Glomerular visceral epithelial cell (primary cell): ENCODE data around the gene SNRPD3.

ENCODE experiments used
- DNase-seq: peaks from one replicate; pipeline ENCODE4 v3.0.0-alpha.2; 2016; ENCODE audit errors: extremely low spot score

Gene SNRPD3

DNA sequence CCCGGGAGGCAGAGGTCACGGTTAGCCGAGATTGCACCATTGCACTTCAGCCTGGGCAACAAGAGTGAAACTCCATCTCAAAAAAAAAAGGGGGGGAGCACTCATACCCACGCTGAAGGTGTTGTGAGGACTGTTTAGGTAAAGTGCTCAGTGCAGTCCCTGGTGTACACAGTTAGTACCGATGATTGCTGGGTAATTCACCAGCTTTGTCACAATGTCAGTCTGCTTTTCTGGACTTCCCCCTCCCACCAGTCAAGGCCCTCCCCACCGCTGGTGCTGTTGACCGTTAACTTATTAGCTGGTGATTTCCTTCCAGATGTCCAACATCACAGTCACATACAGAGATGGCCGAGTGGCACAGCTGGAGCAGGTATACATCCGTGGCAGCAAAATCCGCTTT, 11.9 kb downstream of the SNRPD3 start:
- no peak for DNase-seq

DNA sequence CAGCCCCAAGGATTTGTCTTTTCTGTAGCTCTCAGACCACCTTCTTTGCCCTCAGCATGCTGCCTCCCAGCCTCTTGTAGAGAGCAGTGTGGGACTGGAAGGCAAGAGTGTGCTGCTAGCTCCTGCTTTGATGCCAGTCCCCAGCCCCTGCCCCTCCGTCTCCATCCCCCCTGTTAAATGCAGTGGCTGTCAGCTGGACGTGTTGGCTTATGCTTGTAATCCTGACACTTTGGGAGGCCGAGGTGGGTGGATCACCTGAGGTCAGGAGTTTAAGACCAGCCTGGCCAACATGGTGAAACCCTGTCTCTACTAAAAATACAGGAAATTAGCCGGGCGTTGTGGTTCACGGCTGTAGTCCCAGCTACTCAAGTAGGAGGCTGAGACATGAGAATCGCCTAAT, 15.5 kb downstream of the SNRPD3 start:
- no peak for DNase-seq

DNA sequence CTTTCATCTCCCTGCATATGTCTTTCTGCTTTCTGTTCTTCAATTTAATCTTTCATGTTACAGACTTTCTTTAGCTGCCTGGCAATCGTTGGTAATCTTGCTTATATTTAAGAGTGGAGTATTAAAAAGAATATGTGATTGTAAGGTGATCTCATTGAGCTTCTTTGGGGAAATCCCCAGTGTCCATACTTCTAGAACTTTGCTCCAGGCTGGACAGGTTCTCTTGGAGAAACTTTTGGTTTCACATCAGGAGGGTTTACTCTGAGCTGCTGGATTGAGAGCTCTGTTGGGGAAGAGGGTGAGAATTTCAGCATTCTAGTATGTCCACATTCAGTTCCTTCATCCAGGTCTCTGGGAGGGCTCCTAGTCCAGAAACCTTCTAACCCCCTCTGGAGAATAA, 21.0 kb downstream of the SNRPD3 start:
- DNase-seq = no peak

DNA sequence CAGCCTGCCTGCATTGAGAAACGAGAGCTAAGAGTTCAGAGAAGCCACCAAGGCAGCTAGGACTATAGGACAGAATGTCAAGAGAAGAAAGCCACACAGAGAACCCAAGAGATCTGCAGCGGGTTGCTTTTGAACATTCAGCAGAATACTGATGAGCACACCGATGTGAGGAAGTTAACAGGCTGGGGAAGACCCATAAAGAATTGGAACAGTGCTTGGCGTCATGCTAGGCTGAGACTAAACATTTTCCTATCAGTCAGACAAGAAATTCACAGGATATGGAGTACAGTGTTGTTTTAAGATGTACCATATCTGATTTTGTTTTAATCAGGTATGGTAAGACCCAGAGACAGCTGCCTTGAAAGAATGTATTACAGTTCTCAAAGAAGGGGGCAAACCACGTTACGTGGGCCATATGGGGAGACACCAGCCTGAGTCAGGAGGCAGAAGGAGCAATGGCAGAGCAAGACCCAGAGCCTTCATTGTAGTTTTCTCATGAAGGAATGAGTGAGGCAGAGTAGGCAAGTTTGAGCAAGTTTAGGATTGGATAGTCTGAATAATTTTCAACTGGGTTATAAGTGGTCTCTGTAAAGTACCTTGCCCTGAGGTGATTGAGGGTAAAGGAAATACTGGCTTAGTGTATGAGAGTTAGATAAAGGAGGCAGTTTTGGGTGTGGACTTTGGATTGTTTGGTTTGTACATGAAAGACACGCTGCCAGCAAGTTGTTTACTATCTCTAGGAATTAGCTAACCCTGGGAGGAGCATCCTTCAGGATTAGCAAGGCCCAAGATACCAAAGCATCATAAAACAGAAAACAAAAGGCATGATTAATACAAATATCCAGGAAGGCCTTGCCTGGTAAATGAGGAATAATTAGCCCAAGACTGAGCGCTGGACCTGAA, 22.8 kb downstream of the SNRPD3 start:
- DNase-seq = no peak

DNA sequence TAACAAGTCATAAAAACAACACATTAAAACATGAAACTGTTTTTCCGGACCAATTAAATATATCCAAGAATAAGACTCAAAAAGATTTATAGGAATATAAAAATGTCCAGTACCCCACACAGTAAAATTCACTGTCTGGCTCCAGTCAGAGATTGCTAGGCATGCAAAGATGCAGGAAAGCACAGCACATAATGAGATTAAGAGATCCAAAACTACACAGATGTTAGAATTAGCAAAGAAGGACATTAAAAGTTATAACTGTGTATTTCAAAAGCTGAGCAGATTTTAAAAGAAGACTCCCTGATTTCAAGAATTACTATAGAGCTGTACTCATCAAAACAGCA, 23.4 kb downstream of the SNRPD3 start:
- DNase-seq = no peak

DNA sequence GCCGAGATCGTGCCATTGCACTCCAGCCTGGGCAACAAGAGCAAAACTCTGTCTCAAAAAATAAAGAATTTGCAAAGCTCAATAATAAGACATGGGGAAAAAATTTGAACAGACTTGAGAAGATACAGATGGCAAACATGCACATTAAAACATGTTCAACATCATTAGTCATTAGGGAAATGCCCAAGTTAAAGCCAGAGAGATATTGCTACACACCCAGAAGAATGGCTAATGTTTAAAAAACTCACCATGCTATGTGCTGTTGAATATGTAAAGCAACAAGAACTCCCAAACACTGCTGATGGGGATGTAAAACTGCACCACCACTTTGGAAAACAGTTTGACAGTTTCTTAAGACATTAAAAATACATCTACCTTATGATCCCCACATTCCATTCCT, 24.5 kb downstream of the SNRPD3 start:
- peak; percentile 27 for DNase-seq

DNA sequence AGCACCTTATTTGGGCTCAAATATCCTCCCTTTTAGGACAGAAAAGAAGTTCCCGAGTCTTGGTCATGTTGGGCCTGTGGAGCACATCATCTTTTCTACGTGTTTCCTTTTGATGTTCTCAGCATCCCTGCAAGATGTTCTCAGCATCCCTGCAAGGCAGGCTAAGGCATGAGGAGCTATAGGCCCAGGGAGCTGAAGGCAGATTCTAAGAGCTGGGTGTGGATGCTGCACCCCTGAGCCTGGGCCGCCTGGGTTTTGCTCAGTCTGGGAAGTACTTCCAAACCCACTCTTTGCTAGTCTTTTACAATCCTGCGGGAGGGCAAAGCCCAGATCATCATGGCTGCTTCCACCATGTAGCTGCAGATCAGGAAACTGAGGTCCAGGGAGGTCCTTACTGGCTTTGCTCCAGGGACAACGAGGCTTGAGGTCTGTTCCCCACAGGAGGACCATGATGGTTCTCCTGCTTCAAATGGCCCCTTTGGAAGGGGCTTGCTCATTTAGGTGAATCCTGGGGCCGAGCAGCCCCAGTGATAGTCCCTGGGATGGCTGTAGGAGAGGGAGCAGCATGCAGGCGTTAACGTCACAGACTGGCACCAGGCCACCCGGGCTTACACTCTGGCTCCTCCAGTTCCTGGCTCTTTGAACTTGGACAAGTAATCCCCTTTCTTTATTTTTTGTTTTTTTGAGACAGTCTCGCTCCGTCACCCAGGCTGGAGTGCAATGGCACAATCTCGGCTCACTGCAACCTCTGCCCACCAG, 26.4 kb downstream of the SNRPD3 start:
- no peak for DNase-seq

DNA sequence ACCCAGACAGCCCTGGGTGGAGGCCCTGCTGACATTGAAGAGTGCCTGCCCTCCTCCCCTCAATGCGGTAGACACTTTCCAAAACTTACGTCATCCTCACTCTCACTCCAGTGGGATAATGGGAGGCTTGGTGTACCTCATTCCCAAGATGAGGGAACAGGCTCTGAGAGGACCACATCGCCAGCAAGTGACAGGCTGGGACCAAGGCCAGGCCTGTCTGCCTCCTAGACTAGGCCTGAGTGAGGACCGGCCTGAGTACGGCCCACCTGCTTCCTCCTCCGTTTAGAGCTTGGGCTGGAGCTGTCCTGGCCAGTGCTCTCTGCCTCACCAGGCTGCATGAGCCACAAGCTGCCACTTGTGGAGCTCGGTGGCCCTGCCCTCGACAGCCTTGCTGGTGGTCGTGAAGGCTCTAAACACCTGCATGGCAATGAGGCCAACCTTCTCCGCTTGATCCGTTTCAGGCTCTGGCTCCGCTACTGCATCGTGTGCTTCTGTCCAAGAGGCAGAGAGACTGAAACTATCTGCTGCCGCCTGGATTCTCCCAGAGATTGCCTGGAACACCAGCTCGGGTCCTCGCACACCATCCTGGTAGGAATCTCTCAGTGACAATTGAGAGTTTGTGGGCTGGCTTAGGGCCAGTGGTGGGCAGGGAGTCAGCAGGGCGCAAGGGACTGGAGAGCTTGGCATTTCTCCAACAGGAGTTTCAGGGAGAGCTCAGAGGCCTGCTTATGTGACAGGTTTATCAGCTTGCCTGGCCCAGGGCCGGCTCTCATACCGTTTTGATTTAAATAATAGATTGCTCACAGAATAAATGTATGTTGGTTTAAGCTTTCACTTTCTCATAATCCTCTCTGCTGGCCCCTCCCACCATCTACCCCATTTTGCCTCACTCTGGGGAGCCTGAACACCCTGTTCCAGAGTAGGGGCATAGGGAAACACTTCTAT, 27.7 kb downstream of the SNRPD3 start:
- DNase-seq = peak; percentile 75

DNA sequence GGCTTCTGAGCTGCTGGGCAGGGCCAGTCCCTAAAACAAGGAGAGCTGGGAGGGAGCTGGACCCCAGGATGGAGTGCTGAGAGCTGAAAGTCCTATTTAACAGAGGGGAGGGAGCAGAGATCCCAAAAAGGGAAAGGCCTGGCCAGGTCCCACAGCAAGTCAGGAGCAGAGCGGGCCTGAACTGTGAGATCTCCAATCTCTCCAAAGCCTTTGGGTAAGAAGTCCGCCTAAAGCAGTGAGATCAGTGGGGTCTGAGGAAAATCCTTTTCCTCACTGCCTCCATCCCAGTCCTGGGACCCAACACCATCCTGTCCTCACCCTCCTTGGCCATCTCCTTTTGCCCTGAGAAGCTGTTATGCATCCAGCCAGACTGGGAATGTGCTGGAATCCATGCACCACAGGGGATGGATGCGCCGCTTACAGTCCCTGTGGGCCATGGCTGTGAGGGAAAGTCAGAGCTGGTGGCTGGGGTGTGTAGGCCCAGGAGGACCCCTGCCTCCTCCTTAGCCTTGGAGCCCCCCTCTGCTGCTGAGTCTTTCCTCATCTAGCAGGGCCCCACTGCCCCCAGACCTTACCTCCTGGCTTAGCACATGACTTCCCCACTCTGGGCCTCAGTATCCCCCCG, 28.5 kb downstream of the SNRPD3 start:
- DNase-seq = no peak

DNA sequence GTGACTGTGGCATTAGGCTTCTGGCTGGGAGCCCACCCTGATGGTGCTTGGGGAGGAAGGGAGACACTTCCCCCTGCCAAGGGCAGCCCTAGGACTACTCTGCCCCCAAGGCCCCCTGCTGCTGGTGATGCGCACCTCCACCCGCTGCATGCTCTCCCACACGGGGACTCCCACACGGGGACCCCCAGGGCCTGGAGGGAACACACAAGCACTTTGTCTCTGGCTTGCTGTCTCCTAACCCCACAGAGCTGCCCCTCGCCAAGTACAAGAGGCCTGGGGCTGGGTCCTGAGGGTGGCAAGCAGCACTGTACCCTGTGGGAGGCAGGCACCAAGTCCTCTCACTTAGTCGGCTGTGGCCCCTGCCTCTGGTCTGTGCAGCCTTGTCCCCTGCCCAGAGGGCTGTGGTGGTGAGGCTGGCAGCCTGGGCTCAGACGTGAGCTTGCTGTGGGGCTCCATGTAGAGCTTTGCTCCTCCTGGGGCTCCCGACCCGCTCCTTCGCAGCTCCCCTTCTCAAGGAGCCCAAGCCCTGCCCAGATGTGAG, 29.1 kb downstream of the SNRPD3 start:
- no peak for DNase-seq

DNA sequence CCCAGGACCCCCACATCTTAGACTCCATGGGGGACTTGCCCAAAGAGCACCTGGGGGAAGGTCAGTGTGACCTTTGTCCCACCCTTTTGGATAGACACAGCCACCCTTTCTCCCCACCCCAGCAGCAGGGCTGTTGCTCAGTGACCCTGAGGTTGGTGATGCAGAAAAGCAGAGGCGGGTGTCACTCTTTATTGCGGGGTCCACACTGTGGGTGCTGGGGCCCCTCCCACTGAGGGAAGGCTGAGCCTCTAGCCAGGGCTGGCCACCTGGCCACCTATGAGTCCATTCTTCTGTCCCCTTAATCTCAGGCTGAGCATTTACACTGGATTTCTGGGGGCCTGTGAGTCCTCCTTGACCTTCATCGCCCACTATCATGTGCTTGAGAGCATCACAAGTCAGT, 29.7 kb downstream of the SNRPD3 start:
- no peak for DNase-seq

DNA sequence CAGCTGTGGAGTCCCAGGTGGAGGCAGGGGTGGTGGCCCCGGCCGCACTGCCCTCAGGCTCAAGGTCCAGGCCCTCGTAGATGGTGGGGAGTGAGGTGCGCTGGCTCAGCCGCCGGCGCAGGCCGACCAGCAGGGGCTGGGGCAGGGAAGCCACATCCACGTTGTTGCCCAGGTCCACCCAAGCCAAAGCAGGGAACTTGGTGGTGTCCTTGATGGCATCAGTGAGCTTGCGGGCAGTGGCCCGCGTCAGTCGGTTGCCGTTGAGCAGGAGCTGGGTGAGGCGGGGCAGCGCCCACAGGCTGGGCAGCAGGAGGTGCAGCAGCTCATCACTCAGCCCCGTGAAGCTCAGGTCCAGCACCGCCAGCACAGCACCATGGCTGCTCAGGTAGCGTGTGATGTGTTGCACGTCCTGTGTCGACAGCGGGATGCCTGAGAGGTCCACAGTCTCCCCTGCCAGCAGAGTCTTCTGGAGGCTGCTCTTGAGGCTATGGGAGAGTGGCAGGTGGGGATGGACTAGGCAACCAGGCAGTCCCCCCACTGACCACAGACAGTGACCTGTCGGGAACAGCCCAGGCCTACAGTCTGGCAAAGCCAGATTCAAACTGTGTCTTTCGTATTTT, 30.2 kb downstream of the SNRPD3 start:
- DNase-seq = no peak

DNA sequence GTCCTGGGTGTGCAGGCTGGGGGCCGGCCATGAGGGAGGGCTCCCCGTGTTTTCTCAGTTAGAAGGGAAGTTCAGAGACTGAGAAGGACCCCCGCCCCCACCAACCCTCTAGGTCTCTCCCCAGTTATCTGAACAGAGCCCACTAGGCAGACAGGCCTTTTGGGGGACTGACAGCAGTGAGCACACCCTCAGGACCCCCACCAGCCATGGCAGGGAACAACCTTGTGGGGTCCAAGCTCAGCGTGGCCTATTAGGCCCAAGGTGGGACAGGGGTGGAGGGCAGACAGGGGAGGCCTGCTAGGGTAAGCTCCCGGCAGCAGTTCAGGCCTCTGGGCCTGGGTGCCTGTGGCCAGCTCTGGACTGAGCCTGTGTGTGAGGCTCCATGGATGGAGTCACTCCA, 31.5 kb downstream of the SNRPD3 start:
- DNase-seq = no peak

DNA sequence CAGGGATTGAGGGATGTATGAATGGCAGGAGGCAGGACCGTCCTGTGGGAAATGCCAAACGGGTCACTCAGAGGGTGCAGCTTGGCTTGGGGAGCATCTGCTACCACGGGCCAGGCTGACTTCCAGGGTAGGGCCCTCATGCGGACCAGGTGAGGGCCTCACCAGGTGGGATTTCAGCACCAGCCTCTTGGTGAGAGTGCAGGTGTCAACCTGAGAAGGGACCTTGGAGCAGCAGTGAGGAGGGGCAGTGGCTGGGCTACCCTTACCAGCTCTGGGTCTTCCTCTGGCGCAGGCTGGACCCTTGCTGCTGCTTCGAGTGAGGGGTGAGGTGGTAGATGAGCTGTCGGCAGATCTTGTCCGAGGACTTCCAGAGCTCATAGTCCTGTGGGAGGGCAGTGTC, 32.1 kb downstream of the SNRPD3 start:
- no peak for DNase-seq

DNA sequence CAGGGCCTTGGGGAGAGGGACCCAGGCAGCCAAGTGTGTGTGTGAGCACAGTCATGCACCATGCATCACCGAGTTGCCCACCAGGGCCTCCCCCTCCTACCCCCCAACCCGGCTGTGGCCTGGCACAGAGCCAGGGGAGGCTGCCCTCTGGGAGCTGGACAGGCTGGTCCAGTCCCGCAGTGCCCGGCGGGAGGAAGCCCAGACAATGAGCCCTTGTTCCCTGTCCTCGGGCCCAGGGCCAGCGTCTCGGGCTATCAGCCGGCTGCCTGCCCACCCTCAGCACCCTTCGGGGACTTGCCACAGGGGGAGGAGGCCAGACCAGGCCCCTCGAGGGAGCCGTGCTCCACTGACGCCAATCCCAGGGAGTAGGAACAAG, 32.6 kb downstream of the SNRPD3 start:
- peak; percentile 27 for DNase-seq

DNA sequence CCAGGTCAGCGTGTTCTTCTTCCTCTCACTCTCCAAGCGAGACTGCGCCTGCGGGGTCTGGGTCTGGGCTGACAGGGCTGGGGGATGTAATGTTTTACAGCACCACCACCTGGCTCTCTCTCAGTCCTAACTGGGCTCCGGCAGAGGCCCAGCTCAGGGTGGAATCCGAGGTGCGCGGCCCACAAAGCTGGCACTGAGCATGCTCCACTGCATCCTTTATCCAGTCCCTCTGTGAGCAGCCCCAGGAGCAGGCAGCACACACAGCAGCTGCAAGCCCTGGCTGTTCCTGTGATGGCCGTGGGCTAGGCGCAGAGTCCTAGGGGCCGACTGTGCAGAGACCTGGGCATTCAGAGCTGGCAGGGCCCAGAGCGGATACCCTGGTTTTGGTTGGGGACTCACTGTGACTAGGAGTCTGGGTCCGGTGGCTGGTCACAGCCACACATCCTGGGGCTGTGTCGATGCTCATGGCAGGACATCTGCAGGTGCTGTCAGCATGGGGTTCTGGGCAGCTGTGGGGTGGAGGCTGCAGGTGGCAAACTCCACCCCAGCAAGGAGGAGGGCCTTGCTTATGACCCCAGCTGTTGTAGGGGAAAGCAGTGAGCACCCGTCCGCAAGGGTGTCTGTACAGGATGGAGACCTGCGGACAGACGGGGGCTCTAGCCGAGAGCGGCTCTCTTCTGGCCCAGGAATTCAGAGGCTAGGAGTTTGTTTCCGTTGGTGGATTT, 33.1 kb downstream of the SNRPD3 start:
- DNase-seq = no peak

DNA sequence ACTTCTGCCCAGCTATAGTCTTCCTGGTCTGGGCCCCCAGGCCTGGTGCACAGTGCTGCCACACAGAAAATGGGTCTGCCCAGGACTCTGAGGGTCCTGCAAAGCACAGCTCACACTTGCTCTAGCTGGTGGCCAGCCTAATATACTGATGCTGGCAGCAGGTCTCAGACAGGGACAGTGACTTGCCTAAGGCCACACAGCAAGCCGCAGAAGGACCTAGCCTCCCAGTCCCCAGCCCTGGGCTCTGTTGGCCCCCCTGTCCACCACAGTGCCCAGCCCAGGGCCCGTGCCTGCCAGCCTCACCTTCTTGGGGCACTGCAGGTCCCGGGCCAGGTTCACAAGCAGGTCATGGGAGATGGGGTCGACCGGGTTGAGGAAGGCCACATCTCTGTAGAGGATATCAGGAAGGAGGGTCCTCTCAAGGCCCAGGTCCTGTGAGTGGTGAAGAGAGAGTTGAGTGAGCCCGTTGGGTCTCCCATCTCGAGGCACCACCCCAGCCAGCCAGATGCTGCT, 33.8 kb downstream of the SNRPD3 start:
- DNase-seq = no peak

DNA sequence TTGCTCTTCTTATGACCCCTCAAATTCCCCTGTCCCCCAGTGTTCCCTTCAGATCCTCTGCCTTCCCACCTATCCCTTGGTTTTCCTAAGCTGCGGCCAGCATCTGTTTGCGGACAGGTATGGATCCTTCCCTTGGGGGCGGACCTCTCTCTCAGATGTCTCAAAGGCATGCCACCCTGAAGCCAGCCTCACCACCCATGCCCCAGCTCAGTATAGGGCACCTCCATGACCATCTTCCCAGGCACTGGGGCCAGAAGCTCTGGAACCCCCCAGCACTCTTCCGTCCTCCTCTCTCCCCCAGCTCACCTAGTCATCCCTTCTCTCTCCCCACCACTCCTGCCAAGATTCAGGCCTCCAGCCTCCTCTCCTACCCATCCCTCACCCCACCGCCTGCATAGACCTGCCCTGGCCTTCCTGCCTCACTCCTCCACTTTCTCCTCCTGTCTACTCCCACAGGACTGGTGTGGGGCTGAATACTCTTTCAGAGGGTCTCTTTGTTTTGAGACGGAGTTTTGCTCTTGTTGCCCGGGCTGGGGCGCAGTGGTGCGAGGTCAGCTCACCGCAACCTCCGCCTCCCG, 34.9 kb downstream of the SNRPD3 start:
- no peak for DNase-seq

DNA sequence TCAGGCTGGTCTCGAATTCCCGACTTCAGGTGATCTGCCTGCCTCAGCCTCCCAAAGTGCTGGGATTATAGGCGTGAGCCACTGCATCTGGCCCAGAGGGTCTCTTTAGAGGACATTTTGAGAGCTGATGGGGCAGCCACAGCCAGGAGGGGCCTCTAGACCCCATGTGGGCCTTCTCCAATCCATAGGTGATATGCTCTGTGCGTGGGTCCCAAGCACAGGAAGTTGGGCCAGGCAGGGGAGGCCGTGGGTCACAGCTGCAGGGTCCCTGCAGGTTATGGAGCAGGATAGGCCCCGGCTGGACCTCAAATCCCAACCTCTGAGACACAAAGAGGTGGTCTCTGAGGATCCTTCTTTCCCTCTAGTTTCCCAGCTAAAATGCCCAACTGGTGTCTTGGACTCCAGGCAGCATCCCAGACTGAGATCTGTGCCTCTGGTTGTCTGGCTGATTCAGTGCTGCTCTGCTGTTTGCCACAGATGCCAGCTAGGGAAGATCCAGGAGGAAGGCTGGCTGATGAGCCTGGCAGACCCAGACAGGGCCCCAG, 35.6 kb downstream of the SNRPD3 start:
- no peak for DNase-seq
